CD4-positive, alpha-beta T cell treated with Interleukin-15 for 4 hours (primary cell): ENCODE data around the gene FNIP2.
"Not testable (repeated sequence)": the region's sequence is repeated elsewhere in the genome, so short reads cannot be mapped to it uniquely, and the experiment has no call there.

Source experiments
- DNase-seq: peaks from one replicate; pipeline ENCODE4 v3.0.0-alpha.2; 2020; ENCODE audit warnings: low spot score

Gene FNIP2

DNA sequence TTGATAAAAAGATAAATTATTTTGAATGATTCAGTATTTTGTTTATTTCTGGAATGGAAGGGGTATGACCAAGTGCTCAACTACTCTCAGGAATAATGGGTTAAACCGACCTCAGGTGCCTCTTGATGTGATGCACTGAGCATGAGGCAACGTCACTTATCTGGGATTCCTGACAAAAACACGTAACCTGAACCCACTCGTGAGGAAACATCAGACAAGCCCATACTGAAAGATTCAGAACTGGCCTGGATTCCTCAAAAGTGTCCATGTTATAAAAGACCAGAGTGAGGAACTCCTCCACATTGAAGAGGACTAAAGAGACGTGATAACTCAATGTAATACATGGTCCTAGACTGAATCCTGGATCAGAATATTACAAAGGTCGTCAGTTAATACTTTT lies 144.0 kb downstream of the FNIP2 start:
- DNase-seq, result no peak

GRCh38 chr4:158913766-158914165 lies 144.9 kb downstream of the FNIP2 start:
- DNase-seq, result no peak

GRCh38 chr4:158914218-158914617 lies 145.4 kb downstream of the FNIP2 start:
- no peak for DNase-seq

DNA sequence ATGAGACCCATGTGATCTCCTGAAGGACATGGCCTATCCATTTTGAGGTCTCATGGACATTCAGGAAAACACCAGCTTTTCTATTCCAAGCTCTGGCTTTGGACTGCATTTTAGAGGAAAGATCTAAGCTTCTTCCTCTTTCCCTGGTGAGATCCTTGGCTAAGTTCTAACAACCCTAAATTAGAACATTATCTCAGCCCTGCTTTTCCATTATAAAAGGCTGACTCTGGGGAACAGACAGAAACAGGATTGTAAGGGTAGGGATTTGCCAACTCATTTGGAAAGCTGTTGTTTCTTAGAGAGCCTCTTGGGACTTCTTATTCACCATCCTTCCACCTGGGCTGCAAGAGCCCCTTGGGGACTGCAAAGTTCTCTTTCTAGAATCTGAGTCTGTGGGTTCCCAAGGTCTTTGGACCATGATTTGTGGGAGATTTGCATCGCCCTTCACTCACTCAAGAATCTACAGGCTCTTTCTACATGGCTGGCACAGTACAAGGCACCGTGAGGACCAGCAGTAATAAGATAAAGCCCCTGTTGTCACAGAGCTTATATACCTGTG lies 146.9 kb downstream of the FNIP2 start:
- DNase-seq, result no peak

DNA sequence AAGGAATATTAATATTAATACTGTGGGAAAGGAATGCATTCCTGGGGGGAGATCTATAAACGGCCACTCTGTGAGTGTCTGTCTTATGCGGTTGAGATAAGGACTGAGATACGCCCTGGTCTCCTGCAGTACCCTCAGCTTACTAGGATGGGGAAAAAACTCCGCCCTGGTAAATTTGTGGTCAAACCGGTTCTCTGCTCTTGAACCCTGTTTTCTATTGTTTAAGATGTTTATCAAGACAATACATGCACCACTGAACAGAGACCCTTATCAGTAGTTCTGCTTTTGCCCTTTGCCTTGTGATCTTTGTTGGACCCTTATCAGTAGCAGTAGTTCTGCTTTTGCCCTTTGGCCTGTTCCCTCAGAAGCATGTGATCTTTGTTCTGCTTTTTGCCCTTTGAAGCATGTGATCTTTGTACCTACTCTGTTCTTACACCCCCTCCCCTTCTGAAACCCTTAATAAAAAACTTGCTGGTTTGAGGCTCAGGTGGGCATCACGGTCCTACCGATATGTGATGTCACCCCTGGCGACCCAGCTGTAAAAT lies 151.7 kb downstream of the FNIP2 start:
- not testable (repeated sequence) for DNase-seq

DNA sequence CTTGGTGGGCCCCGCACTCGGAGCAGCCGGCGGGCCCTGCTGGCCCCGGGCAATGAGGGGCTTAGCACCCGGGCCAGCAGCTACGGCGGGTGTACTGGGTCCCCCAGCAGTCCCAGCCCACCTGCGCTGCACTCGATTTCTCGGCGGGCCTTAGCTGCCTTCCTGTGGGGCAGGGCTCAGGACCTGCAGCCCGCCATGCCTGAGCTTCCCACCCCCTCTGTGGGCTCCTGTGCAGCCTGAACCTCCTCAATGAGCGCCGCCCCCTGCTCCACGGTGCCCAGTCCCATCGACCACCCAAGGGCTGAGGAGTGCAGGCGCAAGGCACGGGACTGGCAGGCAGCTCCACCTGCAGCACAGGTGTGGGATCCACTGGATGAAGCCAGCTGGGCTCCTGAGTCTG lies 158.9 kb downstream of the FNIP2 start:
- not testable (repeated sequence) for DNase-seq

GRCh38 chr4:158929939-158930638 lies 161.3 kb downstream of the FNIP2 start:
- no peak for DNase-seq

- DNase-seq, result no peak
Measured at GRCh38 chr4:158930639-158930972, 161.8 kb downstream of the FNIP2 start.

- DNase-seq, result no peak
Measured at GRCh38 chr4:158933236-158933635, 164.4 kb downstream of the FNIP2 start.

- no peak for DNase-seq
Measured at GRCh38 chr4:158934996-158935669, 166.3 kb downstream of the FNIP2 start.

DNA sequence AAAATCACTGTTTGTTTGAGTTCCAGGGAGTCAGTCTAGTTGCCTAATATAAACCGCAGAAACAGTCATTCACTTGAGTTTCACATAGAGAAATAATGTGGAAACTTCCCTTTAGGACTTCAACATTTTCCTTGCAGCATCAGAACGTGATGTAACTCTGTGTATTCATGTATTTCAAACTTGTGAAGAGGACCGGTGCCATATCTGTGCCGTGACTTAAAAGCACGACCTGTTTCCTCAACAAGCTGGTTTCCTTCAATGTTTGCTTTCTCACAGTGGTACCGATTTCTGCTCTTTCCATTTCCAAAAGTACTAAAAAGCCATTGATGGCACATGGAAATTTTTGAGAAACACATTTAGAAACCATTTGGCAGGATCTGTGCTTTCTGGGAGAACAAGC lies 167.4 kb downstream of the FNIP2 start:
- DNase-seq, result no peak

GRCh38 chr4:158938220-158939044 lies 169.6 kb downstream of the FNIP2 start:
- no peak for DNase-seq

- DNase-seq, result no peak
Measured at GRCh38 chr4:158940271-158940670, 171.4 kb downstream of the FNIP2 start.

- DNase-seq, result no peak
Measured at GRCh38 chr4:158941321-158941720, 172.5 kb downstream of the FNIP2 start.

- DNase-seq, result no peak
Measured at GRCh38 chr4:158941895-158942294, 173.1 kb downstream of the FNIP2 start.

- peak; percentile 2 for DNase-seq
Measured at GRCh38 chr4:158945529-158946108, 176.8 kb downstream of the FNIP2 start.

GRCh38 chr4:158946825-158947224 lies 178.0 kb downstream of the FNIP2 start:
- DNase-seq, result no peak

GRCh38 chr4:158948071-158948470 lies 179.2 kb downstream of the FNIP2 start:
- no peak for DNase-seq

GRCh38 chr4:158949099-158949498 lies 180.3 kb downstream of the FNIP2 start:
- peak; percentile 4 for DNase-seq

DNA sequence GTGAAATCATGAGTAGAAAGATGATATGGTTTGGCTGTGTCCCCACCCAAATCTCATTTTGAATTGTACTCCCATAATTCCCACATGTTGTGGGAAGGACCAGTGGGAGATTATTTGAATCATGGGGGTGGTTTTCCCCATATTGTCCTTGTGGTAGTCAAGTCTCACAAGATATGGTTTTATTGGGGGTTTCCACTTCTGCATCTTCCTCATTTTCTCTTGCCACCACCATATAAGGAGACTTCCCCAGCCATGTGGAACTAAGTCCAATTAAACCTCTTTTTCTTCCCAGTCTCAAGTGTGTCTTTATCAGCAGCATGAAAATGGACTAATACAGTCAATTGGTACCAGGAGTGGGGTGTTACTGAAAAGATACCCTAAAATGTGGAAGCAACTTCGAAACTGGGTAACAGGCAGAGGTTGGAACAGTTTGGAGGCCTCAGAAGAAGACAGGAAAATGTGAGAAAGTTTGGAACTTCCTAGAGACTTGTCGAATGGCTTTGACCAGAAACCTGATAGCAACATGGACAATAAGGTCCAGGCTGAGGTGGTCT lies 183.5 kb downstream of the FNIP2 start:
- DNase-seq, result not testable (repeated sequence)

DNA sequence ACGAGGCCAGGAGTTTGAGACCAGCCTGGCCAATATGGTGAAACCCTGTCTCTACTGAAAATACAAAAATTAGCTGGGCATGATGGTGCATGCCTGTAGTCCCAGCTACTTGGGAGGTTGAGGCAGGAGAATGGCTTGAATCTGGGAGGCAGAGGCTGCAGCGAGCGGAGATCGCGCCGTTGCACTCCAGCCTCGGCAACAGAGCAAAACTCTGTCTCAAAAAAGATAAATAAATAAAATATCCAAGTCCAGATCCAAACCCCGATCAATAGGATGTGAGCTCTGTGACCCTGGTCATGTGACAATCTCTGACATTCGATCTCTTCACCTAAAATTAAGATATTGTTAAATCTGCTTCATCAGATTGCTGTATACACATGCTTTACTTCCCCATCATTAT lies 187.5 kb downstream of the FNIP2 start:
- DNase-seq, result not testable (repeated sequence)

GRCh38 chr4:158956918-158957317 lies 188.1 kb downstream of the FNIP2 start:
- DNase-seq, result not testable (repeated sequence)
